Peyer's patch (tissue), 4 donors: Measurements from ENCODE around the gene SPATA20. TPM values are rescaled to one million over a fixed set of nuclear protein-coding genes. Genes with fewer than 3 reads are reported as not detected.

Source experiments
- DNase-seq, 3 donors: peaks; one replicate each; pipeline ENCODE4 v3.0.0-alpha.2; 2017 to 2019
- H3K27ac ChIP-seq, 4 donors: fragments of 200-600 bp; sonication (generic); one replicate each; pipeline ENCODE4 v1.5.1; 2016 to 2019
- H3K27me3 ChIP-seq, 2 donors: fragments of 200-600 bp; sonication (generic); one replicate each; pipeline ENCODE4 v1.5.1; 2019
- H3K36me3 ChIP-seq, 3 donors: fragments of 200-600 bp; sonication (generic); one replicate each; pipeline ENCODE4 v1.5.1; 2016 to 2019
- H3K4me1 ChIP-seq, 4 donors: fragments of 200-600 bp; sonication (generic); one replicate each; pipeline ENCODE4 v1.5.1; 2016 to 2019
- H3K4me3 ChIP-seq, 4 donors: fragments of 200-600 bp; sonication (generic); 1 replicate in 3 of 4; 2 replicates in 1 of 4; pipeline ENCODE4 v1.5.1; 2016 to 2019; ENCODE audit warnings: mild to moderate bottlenecking in 1 of 4
- H3K9me3 ChIP-seq, 4 donors: fragments of 200-600 bp; sonication (generic); one replicate each; pipeline ENCODE4 v1.5.1; 2016 to 2019; ENCODE audit warnings: mild to moderate bottlenecking in 1 of 4
- POLR2A ChIP-seq, 2 donors: fragments of 450-650 bp; IDR thresholded peaks; one replicate each; pipeline ENCODE4 v1.5.1; 2017; ENCODE audit warnings: antibody characterized with exemption in 2 of 2, mild to moderate bottlenecking in 2 of 2, moderate library complexity in 2 of 2
- total RNA-seq, 4 donors: library from RNA; depleted of rRNA; stranded (reverse); fragments of >200 nt; gene quantifications; one replicate each; pipeline ENCODE4 v1.1.0, GENCODE V29; 2016
- TF ChIP-seq, protein P1 (sequence below), 6 experiments: fragments of 450-650 bp in 4 of 6; fragments of 200-600 bp in 2 of 6; sonication (generic) in 1 of 6; IDR thresholded peaks; one replicate each; pipeline ENCODE4 v1.5.1; 2017 to 2019; ENCODE audit warnings: antibody characterized with exemption in 6 of 6, mild to moderate bottlenecking in 3 of 6, moderate library complexity in 1 of 6

The SPATA20 gene
- total RNA-seq, 4 donors from 2014 or later: 75.1 to 125 (median 110) TPM

DNA sequence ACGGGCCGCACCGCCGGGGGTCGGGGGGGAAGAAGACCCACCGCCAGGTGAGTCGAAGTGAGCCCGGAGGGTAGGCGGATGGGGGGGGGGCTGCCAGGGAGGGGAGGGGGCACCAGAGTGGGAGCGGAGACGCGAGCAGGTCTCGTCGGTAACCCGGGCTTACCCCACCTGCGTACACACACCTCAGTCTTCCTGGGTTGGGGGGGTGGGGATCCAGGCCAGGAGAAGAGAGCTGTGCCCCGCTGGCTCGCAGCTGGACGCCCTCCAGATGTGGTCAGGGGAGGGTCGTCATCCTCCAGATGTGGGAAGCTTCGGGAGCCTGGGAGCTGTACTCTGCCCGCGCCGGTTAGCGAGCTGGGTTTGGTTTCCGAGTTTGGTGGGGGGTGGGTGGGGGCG lies 14.8 kb downstream of the SPATA20 start:
- H3K4me3 ChIP-seq: peak overlapping the region in 3 of 4 donors; percentile 54 to 80 (median 60)
- TF ChIP-seq, protein P1, sequence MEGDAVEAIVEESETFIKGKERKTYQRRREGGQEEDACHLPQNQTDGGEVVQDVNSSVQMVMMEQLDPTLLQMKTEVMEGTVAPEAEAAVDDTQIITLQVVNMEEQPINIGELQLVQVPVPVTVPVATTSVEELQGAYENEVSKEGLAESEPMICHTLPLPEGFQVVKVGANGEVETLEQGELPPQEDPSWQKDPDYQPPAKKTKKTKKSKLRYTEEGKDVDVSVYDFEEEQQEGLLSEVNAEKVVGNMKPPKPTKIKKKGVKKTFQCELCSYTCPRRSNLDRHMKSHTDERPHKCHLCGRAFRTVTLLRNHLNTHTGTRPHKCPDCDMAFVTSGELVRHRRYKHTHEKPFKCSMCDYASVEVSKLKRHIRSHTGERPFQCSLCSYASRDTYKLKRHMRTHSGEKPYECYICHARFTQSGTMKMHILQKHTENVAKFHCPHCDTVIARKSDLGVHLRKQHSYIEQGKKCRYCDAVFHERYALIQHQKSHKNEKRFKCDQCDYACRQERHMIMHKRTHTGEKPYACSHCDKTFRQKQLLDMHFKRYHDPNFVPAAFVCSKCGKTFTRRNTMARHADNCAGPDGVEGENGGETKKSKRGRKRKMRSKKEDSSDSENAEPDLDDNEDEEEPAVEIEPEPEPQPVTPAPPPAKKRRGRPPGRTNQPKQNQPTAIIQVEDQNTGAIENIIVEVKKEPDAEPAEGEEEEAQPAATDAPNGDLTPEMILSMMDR (IDR thresholded peaks at IDR 0.05): no peak
- TF ChIP-seq POLR2A (IDR thresholded peaks at IDR 0.05): no peak

DNA sequence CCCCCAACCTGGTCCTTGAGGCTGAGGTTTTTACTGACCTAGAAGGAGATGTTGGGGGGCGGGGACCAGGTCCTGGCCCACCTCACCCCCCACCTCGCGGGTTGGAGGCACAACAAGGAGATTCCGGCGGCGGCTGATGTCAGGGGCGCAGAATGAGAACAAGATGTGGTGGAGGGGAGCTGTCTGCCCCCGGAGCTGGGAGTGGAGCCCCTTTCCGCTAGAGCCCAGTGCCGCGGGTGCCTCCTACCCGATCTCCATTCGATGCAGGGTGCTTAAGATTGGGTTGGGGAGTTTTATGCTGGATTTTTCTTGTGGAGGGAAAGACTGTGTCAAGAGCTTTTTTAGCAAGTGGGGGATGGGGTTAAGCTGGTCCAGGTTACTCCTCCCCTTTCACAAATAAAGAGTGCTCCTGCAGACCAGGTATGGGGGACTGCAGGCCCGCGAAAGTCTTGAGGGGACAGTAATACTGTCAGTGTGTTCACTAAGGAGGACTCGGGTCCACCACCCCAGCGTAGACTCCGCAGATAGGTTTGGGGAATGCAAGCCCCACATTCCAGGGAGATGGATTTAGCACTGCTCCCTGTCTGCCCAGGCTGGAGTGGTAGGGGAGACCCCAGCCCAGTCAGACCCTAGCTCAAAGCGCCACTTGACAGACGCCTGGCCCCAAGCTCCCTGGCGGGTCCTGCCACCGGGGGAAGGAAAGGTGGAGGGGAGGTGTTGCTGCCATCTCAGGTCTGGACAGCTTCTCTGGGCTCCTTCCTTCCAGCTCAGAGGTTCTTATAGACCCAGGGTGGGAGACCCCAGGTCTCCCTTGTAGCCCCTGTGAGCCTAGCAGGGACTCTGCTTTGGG lies 15.5 kb downstream of the SPATA20 start:
- peaks cover 0 to 36% of the 10 kb centered on the region in 2 donors for H3K27me3 ChIP-seq
- no peak for DNase-seq
- no peak overlapping the region for H3K27ac ChIP-seq
- H3K4me1 ChIP-seq: peaks cover 0 to 42% (median 30%) of the 10 kb centered on the region in 4 donors
- TF ChIP-seq, protein P1 (IDR thresholded peaks at IDR 0.05): no peak
- no peak for TF ChIP-seq POLR2A (IDR thresholded peaks at IDR 0.05)
- H3K36me3 ChIP-seq: no peaks in the 10 kb centered on the region
- H3K4me3 ChIP-seq: peak overlapping the region in 1 of 4 donors; percentile 60
- no peaks in the 10 kb centered on the region for H3K9me3 ChIP-seq

More for the DNA sequence above, 14.8 kb downstream of the SPATA20 start:
- Histone ChIP-seq H3K9me3 (no peaks in the 10 kb centered on the region), H3K27ac (no peak overlapping the region), H3K36me3 (no peaks in the 10 kb centered on the region), H3K27me3 (peaks cover 0 to 36% of the 10 kb centered on the region in 2 donors), H3K4me1 (peaks cover 0 to 42% (median 30%) of the 10 kb centered on the region in 4 donors)
- no peak for DNase-seq

DNA sequence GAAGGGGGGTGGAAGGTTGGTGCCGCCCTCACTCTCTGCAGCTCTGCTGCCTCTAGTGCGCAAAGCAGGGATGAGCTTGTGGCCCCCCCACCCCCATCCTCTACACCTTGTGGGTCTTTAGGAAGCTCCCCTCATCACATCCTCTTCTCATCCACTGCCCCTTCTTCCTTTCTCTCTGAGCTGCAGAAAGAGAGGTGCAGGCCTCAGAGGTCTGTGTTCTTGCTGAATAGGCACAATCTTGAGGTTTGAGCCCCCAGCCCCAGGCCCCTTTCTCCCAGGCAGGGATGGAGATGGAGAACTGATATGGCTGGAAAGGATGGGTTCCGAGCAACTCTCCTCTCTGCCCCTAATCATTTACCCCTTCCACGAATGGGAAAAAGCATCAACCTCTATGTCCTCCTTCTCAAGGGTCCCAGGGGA lies 16.1 kb downstream of the SPATA20 start:
- H3K27me3 ChIP-seq: peaks cover 0 to 36% of the 10 kb centered on the region in 2 donors
- H3K4me3 ChIP-seq: no peak overlapping the region

DNA sequence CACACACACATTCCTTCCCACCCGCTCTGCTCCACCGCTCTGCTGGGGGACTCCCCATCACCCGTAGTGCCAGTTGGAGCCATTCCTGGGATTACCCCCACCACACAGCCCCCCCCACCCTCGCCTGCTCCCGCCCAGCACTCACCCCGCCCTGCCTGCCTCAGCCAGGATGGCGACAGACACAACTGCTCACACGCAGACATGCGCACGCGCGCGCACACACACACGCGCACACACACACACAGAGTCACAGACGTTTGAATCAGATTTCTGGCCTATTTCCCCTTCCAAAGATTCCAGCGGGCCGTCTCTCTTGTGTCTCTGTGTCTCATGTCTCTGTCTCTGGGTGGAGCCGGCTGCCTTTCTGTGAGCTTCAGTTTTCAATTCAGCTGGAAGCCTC lies 17.9 kb downstream of the SPATA20 start:
- Histone ChIP-seq H3K27ac (no peak overlapping the region), H3K4me1 (peaks cover 0 to 29% (median 19%) of the 10 kb centered on the region in 4 donors), H3K4me3 (no peak overlapping the region), H3K36me3 (no peaks in the 10 kb centered on the region), H3K9me3 (no peaks in the 10 kb centered on the region), H3K27me3 (peaks cover 0 to 26% of the 10 kb centered on the region in 2 donors)
- peak in 1 of 3 donors; percentile 65 for DNase-seq
- TF ChIP-seq, protein P1 (IDR thresholded peaks at IDR 0.05): no peak
- no peak for TF ChIP-seq POLR2A (IDR thresholded peaks at IDR 0.05)

More for the DNA sequence above, 16.1 kb downstream of the SPATA20 start:
- no peak for DNase-seq
- Histone ChIP-seq H3K27ac (no peak overlapping the region), H3K9me3 (no peaks in the 10 kb centered on the region), H3K36me3 (no peaks in the 10 kb centered on the region), H3K4me1 (peaks cover 0 to 42% (median 30%) of the 10 kb centered on the region in 4 donors)
- TF ChIP-seq, protein P1 (IDR thresholded peaks at IDR 0.05): no peak
- TF ChIP-seq POLR2A (IDR thresholded peaks at IDR 0.05): no peak

DNA sequence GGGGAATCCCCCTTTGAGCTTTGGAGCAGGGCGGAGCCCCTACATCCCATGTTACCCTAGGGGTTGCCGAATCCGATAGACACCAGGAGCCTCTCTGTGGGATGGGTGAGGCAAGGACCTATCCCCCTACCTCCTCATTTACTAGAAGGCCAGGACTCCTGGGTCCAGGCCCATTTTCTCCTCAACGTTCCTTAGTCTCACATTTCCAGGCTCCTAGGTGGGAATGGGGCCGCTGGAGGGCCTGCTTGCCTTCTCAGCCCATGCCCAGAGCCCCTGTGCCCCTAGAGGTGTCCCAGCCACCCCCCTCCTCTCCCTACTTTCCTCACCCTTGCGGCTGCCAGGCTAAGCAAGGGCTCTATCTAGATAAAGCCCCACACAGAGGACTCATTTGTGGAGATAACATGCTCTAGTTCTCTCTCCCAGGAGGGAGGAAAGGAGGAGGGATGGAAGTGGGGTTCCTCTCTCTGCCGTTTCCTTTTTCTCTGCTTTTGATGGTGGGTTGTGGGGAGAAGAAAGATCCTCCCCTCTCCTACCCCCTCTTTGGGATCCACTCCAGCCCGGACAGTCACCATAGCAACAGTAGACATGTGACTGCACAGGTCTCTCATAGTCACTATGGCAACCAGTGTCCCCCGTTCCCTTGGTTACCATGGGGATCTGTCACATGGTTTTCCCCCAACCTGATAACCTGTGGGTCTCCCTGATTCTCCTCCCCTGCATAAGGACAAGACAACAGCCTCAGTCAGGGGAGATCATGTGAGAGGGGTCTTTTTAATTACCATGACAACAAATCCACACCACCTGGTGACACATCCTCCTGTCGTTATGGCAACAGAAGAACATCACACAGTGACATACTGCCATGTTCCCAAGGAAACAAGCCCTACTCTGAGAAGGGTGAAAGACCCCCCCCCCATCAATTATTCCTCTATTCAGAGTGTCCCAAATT lies 18.7 kb downstream of the SPATA20 start:
- Histone ChIP-seq H3K4me1 (peaks cover 0 to 22% (median 13%) of the 10 kb centered on the region in 4 donors), H3K27me3 (peaks cover 0 to 23% of the 10 kb centered on the region in 2 donors), H3K27ac (no peak overlapping the region), H3K4me3 (no peak overlapping the region), H3K36me3 (no peaks in the 10 kb centered on the region), H3K9me3 (no peaks in the 10 kb centered on the region)
- TF ChIP-seq, protein P1 (IDR thresholded peaks at IDR 0.05): no peak
- no peak for TF ChIP-seq POLR2A (IDR thresholded peaks at IDR 0.05)
- no peak for DNase-seq
